ENCODE results near the gene LRFN5. TPM values are rescaled to one million over a fixed set of nuclear protein-coding genes. Genes with fewer than 3 reads are reported as not detected.
"Not testable (repeated sequence)": the region's sequence is repeated elsewhere in the genome, so short reads cannot be mapped to it uniquely, and the experiment has no call there.

The LRFN5 gene
- total RNA-seq, 1 experiment from 2014 or later, result not detected

DNA sequence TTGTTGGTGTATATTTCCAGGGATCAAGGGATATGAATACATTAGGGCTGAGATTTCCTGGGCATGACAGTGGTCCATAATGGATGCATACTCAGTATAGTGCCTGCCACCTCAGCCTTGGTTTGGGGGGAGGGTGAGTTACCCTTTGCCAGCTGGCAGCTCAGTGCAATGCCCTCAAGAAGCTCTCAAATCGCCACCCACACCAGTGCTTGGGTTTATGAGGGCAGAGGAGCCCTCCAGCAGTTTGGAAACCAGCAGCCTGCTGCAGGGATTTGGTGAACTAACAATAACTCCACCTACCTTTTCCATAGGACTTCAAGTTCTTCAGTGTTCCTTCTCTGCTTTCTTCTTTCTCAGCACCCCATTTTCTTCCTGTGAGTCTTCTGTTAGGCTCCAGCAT lies 218.9 kb downstream of the LRFN5 start:
- in situ Hi-C loops (cut with HindIII; ENCODE audit: low pct_unique_long_range_greater_than_20kb, low sequenced_read_pairs), result no loop called here
- DNase-seq (ENCODE audit: low read depth, low spot score), result no peak

DNA sequence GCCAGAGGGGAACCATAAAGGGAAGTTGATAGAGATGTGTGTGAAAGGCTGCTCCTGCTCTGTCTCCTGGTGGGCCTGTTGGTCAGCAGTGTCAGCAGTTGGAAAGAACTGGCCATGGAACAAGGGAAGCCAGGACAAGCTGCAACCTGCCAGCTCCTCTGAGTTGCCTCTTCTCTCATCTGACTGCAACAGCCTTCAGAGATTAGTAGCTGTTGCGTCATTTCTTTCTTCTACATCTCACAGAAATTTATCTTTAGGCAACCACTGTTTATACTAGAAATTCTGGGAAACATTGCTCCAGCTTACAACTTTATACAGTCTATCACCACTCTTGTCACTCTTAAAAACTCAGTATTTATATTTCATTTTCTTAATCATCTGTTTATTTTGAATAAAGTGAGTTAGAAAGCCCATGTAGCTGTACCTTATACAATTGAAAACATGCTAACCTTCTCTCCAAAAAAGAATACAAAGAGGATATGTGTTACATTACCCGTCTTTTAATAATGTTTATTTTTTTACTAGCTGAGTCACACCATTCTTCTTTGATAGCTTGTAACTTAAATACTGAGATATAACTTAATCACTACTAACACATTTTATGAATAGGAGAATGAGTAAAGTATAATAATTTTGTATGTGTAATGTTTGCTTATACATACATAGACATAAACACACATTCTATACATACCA lies 224.2 kb downstream of the LRFN5 start:
- no peak for DNase-seq (ENCODE audit: low read depth, low spot score)

DNA sequence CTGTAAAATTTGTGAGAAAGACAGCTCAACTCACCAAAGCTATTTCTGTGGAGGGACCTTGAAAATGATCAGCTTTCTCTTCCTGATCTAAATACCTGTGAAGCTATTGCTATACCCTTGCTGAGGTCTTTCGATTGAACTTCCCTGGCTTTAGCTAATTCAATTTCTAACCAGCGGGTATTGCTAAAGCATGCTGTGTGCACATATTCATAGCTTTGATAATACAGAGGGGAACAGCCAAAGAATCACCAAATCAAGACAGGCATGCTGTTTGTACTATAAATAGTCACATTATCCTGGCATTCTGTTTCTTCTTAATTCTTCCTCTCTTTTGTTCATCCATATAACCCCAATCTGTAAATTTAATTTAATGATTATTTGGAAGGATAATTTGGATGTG lies 233.0 kb downstream of the LRFN5 start:
- no peak for DNase-seq (ENCODE audit: low read depth, low spot score)
- in situ Hi-C loops (cut with HindIII; ENCODE audit: low pct_unique_long_range_greater_than_20kb, low sequenced_read_pairs), result no loop called here

More for the DNA sequence above, 224.2 kb downstream of the LRFN5 start:
- in situ Hi-C loops (cut with HindIII; ENCODE audit: low pct_unique_long_range_greater_than_20kb, low sequenced_read_pairs), result no loop called here

DNA sequence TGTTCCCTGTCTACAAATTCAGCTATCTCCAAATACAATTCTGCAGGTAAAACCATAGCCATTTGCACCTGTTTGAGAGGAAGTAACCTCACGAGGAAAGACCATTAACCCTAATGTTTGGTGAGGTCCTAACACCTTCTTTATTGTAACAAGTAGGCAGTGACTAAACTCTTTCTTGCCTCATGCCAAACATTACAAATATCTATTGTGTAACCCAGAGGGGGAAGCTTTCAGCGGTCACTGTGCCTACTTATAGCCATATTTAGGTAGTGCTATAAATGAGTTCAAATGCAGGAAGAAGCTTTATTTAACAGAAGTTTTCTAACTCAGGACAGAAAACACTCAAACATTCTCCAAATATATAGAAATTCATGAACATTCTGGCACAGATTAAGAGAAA lies 252.7 kb downstream of the LRFN5 start:
- in situ Hi-C loops (cut with HindIII; ENCODE audit: low pct_unique_long_range_greater_than_20kb, low sequenced_read_pairs), result no loop called here
- no peak for DNase-seq (ENCODE audit: low read depth, low spot score)

DNA sequence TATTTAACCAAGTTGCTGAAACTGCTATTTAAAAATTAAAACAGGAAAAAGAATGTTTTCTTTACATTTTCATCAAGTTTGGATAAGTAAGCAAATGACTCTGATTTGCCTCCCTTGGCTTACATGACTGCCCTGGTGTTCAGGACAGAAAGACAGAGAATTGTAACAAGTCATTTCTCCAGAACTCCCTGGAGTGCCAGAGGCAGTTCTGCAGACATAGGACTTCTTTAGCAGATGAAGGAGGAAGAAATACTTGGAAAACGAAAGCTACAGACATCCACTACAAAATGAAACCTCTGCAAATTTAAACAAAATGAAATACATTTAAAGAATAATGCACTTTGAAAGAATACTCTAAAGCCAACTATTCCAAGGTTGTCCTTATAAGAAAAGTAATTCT lies 253.9 kb downstream of the LRFN5 start:
- in situ Hi-C loops (cut with HindIII; ENCODE audit: low pct_unique_long_range_greater_than_20kb, low sequenced_read_pairs), result no loop called here
- DNase-seq (ENCODE audit: low read depth, low spot score), result no peak

DNA sequence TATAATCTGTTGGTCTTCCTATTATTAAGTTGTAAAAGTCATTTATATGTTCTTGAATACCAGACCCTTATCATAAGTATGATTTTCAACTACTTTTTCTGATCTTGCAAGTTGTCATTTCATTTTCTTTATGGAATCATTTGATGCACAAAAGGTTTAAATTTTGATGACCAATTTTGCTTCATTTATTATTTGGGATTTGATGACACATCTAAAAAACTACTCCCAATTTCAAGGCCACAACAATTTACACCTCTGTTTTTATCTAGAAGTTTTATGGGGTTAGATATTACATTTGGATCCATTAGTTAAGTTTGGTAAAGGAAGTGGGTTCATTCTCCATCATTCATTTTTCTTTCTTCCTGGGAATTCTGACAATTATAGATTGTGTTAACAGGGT lies 259.2 kb downstream of the LRFN5 start:
- no peak for DNase-seq (ENCODE audit: low read depth, low spot score)
- in situ Hi-C loops (cut with HindIII; ENCODE audit: low pct_unique_long_range_greater_than_20kb, low sequenced_read_pairs), result no loop called here

DNA sequence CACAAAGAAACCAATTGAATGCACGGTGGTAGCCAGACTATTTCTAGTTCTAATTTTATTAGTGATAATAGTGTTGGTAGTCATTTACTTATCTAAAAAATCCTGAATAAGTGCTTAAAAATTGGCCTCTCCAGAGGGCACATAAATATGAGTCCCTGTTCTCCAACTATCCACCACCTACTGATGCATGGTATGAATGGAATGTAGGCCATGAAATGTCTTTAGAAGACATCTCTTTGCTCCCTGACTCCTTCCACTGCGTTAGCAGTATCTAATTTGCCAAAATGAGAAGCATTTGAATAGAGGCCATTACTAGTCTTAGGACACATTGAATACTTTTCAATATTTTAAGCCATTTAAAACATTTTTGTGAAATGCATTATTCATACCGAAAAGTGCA lies 261.7 kb downstream of the LRFN5 start:
- in situ Hi-C loops (cut with HindIII; ENCODE audit: low pct_unique_long_range_greater_than_20kb, low sequenced_read_pairs), result no loop called here
- no peak for DNase-seq (ENCODE audit: low read depth, low spot score)

DNA sequence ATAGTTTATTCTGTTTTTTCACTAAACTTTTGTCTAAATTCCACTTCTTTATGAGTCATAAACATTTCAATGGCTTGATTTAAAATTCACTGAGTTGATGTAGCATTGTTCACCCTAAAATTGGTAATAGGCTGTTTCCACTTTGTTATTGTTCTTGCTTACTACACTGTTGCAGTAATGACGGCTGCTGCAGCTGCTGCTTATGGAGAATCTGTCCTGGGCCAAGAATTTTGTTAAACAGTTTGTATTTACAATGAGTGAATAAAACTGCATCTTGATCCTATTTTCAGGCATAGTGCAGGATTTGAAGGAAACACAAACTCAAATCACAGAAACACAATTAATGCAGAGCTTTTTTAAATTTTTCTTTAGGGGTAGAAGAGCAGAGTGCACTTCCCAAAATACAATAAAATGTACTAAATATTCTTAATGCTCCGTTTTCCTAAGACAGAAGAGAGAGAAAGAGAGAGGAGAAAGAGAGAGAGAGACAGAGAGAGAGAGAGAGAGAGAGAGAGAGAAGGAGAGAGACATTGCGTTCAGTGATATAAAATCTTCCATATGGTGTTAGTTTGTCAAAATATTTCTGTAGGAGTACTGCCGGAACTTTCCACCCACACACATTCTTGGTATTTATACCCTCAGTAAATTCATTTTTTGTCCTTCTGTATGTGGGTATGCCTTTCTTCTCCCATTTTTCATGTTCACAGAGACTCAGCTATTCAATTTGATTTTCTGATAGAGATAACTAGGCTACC lies 266.4 kb downstream of the LRFN5 start:
- in situ Hi-C loops (cut with HindIII; ENCODE audit: low pct_unique_long_range_greater_than_20kb, low sequenced_read_pairs), result no loop called here
- DNase-seq (ENCODE audit: low read depth, low spot score), result no peak

DNA sequence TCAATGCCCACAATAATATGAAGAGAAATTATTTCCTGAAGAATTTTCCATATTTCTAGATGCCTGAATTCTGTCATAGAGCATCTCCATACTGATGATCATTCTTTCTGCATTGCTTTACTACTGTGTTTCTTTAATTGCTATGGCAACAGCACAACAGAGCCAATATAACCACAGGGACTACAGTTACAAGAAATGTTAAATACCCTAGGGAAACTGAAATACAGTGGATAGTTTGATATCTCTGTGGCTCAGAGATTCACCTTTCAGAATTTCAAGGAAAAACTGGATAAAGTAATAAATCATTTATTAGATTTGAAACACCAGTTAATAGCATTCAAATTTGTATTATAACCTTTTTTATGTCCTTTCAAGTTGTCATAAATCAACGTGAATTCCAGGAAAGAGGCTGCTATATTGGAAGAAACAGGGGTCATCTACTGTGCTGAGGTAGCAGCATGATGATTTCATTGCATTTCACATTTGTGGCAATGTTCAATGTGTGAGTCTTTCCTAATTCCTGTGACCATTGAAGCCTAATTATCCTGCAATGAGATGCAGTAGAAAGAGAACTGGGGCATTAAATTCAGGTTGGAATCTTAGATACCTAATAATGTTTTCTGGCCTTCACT lies 267.1 kb downstream of the LRFN5 start:
- in situ Hi-C loops (cut with HindIII; ENCODE audit: low pct_unique_long_range_greater_than_20kb, low sequenced_read_pairs), result no loop called here
- no peak for DNase-seq (ENCODE audit: low read depth, low spot score)

DNA sequence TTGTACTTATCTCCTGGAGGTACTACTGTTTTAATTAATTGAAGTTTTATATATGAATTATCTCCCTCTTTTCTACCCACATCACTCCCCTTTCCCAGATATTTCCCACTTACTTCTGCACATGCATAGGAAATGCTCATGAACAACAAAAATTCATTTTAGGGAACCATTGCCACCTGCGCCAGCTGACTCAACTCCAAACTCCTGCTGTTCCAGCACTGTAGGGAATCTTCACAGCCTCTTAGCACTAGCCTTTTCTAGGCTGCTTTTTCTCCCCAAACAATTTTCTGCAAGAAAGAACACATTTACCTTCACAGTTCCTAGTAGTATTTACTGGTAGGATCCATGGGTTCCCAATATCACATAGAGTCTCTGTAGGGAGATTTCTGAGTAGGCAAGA lies 268.4 kb downstream of the LRFN5 start:
- no peak for DNase-seq (ENCODE audit: low read depth, low spot score)
- in situ Hi-C loops (cut with HindIII; ENCODE audit: low pct_unique_long_range_greater_than_20kb, low sequenced_read_pairs), result no loop called here

DNA sequence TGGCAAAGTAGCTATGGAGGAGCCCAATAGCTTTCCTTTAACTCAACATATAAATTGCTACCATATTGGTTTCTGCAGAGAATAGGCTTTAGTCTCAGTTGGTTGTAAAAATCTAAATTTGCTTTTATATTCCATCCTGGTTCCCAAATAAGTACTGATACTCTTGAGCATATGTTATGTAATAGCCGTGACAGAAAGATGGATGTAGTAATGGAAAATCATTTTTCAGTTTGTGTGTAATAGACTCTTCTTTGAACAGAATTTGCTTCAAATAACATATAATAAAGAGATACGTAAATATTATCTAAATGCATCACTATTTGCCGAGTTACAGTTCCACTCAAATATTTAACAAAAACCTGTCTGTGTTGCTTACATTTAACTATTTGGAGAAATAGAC lies 271.6 kb downstream of the LRFN5 start:
- DNase-seq (ENCODE audit: low read depth, low spot score), result no peak
- in situ Hi-C loops (cut with HindIII; ENCODE audit: low pct_unique_long_range_greater_than_20kb, low sequenced_read_pairs), result no loop called here

DNA sequence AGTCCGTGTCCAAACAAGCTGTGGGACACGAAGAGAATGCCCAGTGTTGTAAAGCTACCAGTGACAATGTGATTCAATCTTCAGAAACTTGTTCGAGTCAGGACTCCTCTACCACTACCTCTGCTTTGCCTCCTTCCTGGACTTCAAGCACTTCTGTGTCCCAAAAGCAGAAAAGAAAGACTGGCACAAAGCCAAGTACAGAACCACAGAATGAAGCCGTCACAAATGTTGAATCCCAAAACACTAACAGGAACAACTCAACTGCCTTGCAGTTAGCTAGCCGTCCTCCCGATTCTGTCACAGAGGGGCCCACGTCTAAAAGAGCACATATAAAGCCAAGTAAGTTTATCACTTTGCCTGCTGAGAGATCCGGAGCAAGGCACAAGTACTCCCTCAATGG lies 284.9 kb downstream of the LRFN5 start:
- in situ Hi-C loops (cut with HindIII; ENCODE audit: low pct_unique_long_range_greater_than_20kb, low sequenced_read_pairs), result no loop called here
- DNase-seq (ENCODE audit: low read depth, low spot score), result no peak

DNA sequence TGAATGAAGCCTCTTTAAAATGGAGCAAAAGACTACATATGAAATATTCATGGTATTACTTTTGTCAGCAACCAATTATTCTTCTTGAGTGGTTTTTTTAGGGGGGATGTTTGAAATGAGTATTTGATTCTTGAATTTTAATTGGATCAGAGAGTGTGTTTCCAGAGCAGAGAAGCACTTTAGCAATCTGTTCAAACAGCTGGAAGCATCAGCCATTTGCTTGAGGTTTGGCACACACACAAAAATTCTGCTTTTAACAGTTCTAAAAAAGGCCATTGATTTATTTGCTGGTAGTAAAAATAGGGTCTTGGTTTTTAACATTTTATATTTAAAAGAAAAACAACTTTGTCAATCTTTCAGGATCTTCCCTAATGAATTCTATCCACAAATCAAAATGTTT lies 292.7 kb downstream of the LRFN5 start:
- in situ Hi-C loops (cut with HindIII; ENCODE audit: low pct_unique_long_range_greater_than_20kb, low sequenced_read_pairs), result no loop called here
- no peak for DNase-seq (ENCODE audit: low read depth, low spot score)

DNA sequence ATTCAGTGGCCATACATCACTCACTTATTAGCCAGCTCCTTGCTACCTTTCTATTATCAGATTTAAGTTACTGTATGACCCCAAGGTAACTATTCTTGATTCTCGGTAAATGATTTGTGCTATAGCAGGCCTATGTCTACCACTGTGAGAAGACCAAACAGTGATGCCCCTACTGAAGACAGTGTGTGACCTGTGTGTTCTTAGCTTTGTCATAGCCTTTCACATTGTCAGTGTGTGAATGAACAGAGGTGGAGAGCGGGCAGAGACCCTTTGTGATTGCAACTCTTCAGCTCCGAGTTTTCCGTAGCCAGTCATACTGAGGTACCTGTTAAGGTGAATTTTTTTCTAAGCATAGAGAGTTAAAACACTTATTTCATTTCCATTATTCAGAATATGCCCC lies 294.0 kb downstream of the LRFN5 start:
- DNase-seq (ENCODE audit: low read depth, low spot score), result no peak
- in situ Hi-C loops (cut with HindIII; ENCODE audit: low pct_unique_long_range_greater_than_20kb, low sequenced_read_pairs), result no loop called here

DNA sequence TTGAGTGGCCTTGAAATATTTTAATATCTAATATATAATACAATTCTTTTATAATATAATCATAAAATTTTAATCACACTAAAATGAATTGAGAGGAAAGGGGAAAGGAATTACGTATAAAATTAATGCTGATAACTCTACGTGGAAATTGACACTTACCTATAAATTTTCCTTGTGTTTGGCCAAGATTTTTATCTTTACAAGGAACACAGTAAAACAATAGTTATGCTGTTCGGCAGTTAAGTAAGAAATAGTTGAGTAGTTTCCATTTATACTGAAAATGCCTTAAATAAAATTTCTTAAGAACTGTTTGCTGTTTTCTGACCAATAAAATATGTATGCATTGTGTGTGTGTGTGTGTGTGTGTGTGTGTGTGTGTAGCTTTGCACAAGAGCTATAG lies 294.4 kb downstream of the LRFN5 start:
- in situ Hi-C loops (cut with HindIII; ENCODE audit: low pct_unique_long_range_greater_than_20kb, low sequenced_read_pairs), result no loop called here
- DNase-seq (ENCODE audit: low read depth, low spot score), result no peak

DNA sequence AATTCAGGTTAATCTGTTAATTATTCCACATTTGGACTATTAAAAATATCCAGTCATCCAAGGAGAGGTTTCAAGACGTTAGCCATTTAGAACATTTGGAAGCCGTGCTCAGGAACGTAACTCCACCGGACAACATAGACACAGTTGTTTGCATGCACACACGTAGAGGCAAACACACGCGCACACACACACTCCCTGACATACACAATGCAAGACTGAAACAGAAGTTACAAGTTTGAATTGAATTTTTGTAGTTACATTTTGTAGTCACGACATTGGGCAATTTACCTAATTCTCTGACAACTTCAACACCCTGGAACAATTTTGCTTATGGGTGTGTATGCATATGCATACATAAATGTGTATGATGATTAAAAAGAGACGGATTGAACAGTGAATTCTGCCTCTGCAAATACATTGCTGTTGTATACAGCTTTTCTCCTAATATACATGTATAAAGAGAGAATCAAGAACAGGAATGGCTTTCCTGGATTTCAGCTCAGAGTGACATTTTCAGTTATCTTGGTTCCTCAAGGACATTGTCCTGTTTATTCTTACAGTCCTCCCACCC lies 298.8 kb downstream of the LRFN5 start:
- DNase-seq (ENCODE audit: low read depth, low spot score), result no peak

DNA sequence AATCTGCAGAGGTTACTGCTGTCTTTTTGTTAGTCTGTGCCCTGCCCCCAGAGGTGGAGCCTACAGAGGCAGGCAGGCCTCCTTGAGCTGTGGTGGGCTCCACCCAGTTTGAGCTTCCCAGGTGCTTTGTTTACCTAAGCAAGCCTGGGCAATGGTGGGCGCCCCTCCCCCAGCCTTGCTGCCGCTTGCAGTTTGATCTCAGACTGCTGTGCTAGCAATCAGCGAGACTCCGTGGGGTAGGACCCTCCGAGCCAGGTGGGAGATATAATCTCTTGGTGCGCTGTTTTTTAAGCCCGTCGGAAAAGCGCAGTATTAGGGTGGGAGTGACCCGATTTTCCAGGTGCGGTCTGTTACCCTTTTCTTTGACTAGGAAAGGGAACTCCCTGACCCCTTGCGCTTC lies 304.5 kb downstream of the LRFN5 start:
- in situ Hi-C loops (cut with HindIII; ENCODE audit: low pct_unique_long_range_greater_than_20kb, low sequenced_read_pairs); DNase-seq (ENCODE audit: low read depth, low spot score): not testable (repeated sequence)

More for the DNA sequence above, 298.8 kb downstream of the LRFN5 start:
- in situ Hi-C loops (cut with HindIII; ENCODE audit: low pct_unique_long_range_greater_than_20kb, low sequenced_read_pairs), result no loop called here

DNA sequence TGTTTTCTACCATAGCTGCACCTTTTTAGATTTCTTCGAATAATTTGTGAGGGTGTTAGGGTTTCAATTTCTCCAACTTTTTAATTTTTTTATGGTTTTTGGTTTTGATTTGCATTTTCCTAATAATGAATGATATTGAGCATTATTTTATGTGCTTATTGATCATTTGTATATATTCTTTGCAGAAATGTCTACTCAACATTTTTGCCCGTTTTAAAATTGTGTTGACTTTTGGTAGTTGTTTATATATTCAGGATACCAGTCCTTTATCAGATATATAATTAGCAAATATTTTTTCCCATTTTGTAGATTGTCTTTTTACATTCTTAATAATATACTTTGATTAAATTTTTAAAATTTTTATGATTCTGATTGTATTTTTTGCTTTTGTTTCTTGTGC lies 306.7 kb downstream of the LRFN5 start:
- in situ Hi-C loops (cut with HindIII; ENCODE audit: low pct_unique_long_range_greater_than_20kb, low sequenced_read_pairs), result no loop called here
- DNase-seq (ENCODE audit: low read depth, low spot score), result no peak

DNA sequence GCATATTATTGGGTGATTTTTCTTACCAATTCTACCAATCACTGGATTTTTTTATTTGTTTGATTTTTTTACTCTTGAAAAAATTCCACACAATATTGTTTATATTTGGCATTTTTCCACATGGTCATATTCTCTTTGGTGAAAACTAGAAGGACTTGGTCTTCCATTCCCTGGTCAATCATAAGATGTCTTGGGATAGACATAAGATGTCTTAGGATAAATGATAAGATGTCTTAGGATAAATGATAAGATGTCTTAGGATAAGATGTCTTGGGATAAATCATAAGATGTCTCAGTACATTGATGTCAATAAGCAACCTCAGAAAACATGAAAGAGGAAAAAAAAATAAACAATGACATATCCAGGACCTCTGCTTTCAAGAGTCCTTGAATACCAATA lies 309.1 kb downstream of the LRFN5 start:
- in situ Hi-C loops (cut with HindIII; ENCODE audit: low pct_unique_long_range_greater_than_20kb, low sequenced_read_pairs), result no loop called here

More for the DNA sequence above, 309.1 kb downstream of the LRFN5 start:
- no peak for DNase-seq (ENCODE audit: low read depth, low spot score)
